Uterus (tissue), 4 donors: Measurements from ENCODE around the gene PPM1J. TPM values are rescaled to one million over a fixed set of nuclear protein-coding genes. Genes with fewer than 3 reads are reported as not detected.

Source experiments
- total RNA-seq, 4 donors: library from RNA; depleted of rRNA in 3 of 4; stranded (reverse); fragments of >200 nt in 3 of 4; gene quantifications; one replicate each; pipeline versions ENCODE4 v1.1.0 to v1.2.4, GENCODE V29; 2014 to 2023
- donor health status: DM: yes; HTN: yes; CAD: no.

The PPM1J gene
- total RNA-seq, 4 donors from 2014 or later: 0.90 to 4.2 (median 2.6) TPM; not detected in 1

Other genes starting within 250 kb of the PPM1J start
- gene WNT2B, start 206.4 kb downstream of the PPM1J start, total RNA-seq: 10 to 100 TPM in 2 of 4 donors, 1 to 10 TPM in 1, under 1 TPM in 1; 0.59 to 45.3 (median 9.1) TPM
- gene ST7L, start 96.2 kb downstream of the PPM1J start, total RNA-seq: 10 to 100 TPM; 16.5 to 37.1 (median 27.8) TPM
- 100 to 1,000 TPM in 3 of 4 donors, 10 to 100 TPM in 1; 60.6 to 503 (median 151) TPM for gene CAPZA1, start 95.5 kb downstream of the PPM1J start, total RNA-seq
- gene MOV10, start 40.7 kb downstream of the PPM1J start, total RNA-seq: 10 to 100 TPM; 10.3 to 91.9 (median 55.5) TPM
- gene RHOC, start 8.2 kb downstream of the PPM1J start, total RNA-seq: 100 to 1,000 TPM; 176 to 314 (median 279) TPM
- gene SLC16A1, start 240.9 kb upstream of the PPM1J start, total RNA-seq: 10 to 100 TPM; 12.6 to 76.3 (median 39.5) TPM